ENCODE data around the gene SPAG9. TPM values are rescaled to one million over a fixed set of nuclear protein-coding genes. Genes with fewer than 3 reads are reported as not detected.

SPAG9 gene
- total RNA-seq, 3 donors from 2014 or later = 112 to 178 (median 128) TPM

- intact Hi-C loops (cut with DNase I; ENCODE audit: low total_unique reads) = no loop called here
- TF ChIP-seq POLR2A (IDR thresholded peaks at IDR 0.05) (no peak), POLR2AphosphoS5 (IDR thresholded peaks at IDR 0.05) (peak in 1 of 3 donors; percentile 50)
- peaks cover 13 to 53% of the 10 kb centered on the region in 2 donors for H3K4me1 ChIP-seq
Measured at GRCh38 chr17:50918071-50918932, 202.4 kb downstream of the SPAG9 start.

GRCh38 chr17:50917418-50917743 lies 203.3 kb downstream of the SPAG9 start:
- intact Hi-C loops (cut with DNase I; ENCODE audit: low total_unique reads) = no loop called here
- Histone ChIP-seq H3K36me3 (no peaks in the 10 kb centered on the region), H3K27me3 (no peaks in the 10 kb centered on the region), H3K27ac (peak overlapping the region; percentile 95 to 97), H3K4me1 (peaks cover 11 to 53% of the 10 kb centered on the region in 2 donors), H3K4me3 (no peak overlapping the region), H3K9me3 (no peaks in the 10 kb centered on the region)
- TF ChIP-seq POLR2A (IDR thresholded peaks at IDR 0.05) = no peak
- no peak for TF ChIP-seq CTCF (IDR thresholded peaks at IDR 0.05)
- no peak for TF ChIP-seq POLR2AphosphoS5 (IDR thresholded peaks at IDR 0.05)
- DNase-seq (ENCODE audit: low spot score in 2 of 2) = no peak

More at GRCh38 chr17:50918071-50918932, 202.4 kb downstream of the SPAG9 start:
- H3K4me3 ChIP-seq = no peak overlapping the region
- DNase-seq (ENCODE audit: low spot score in 2 of 2) = peak; percentile 76 to 83
- peak overlapping the region; percentile 95 to 97 for H3K27ac ChIP-seq
- no peaks in the 10 kb centered on the region for H3K36me3 ChIP-seq
- H3K27me3 ChIP-seq = no peaks in the 10 kb centered on the region
- H3K9me3 ChIP-seq = no peaks in the 10 kb centered on the region

DNA sequence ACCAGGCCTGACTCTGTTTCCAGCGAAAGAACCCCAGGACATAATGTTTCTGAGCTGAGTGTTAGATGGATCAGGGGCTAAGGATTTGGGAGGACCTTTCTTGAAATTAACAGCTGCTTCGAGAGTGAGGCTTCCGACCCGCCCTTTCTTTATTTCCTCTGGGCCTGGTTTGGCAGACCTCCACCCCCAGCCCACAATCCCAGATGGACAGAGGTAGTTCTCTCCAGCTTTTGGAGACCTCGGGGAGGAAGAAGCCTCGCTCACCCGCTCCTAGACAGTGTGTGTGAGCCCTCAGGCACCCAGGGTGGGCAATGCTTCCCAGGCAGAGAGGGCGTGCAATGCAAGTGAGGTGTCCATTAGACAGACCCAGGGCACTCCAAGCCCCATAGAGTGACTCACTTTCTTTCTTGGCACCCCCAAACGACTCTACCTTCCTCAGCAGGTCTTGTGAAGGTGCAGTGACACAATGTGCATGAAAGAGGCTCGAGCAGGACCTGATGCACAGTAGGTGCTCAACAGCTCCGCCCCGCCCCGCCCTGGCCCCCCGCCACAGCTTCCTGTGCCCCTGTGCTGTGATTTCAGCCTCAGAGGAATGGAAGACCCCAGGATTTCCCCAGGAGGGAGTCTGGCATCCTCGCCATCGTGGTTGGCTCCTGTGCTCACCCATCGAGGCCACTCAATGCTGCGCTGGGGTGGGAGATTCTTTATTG lies 203.8 kb downstream of the SPAG9 start:
- peaks cover 11 to 53% of the 10 kb centered on the region in 2 donors for H3K4me1 ChIP-seq
- H3K4me3 ChIP-seq = no peak overlapping the region
- no peaks in the 10 kb centered on the region for H3K36me3 ChIP-seq
- H3K9me3 ChIP-seq = no peaks in the 10 kb centered on the region
- peak overlapping the region; percentile 95 to 97 for H3K27ac ChIP-seq
- no peaks in the 10 kb centered on the region for H3K27me3 ChIP-seq
- intact Hi-C loops (cut with DNase I; ENCODE audit: low total_unique reads) = no loop called here
- DNase-seq (ENCODE audit: low spot score in 2 of 2) = no peak
- TF ChIP-seq POLR2A (IDR thresholded peaks at IDR 0.05) = no peak
- no peak for TF ChIP-seq POLR2AphosphoS5 (IDR thresholded peaks at IDR 0.05)
- TF ChIP-seq CTCF (IDR thresholded peaks at IDR 0.05) = no peak

GRCh38 chr17:50916026-50916707 lies 204.5 kb downstream of the SPAG9 start:
- no peaks in the 10 kb centered on the region for H3K9me3 ChIP-seq
- peak overlapping the region; percentile 95 to 97 for H3K27ac ChIP-seq
- no peak overlapping the region for H3K4me3 ChIP-seq
- H3K4me1 ChIP-seq = peaks cover 11 to 52% of the 10 kb centered on the region in 2 donors
- H3K27me3 ChIP-seq = no peaks in the 10 kb centered on the region
- DNase-seq (ENCODE audit: low spot score in 2 of 2) = no peak
- intact Hi-C loops (cut with DNase I; ENCODE audit: low total_unique reads) = no loop called here
- H3K36me3 ChIP-seq = no peaks in the 10 kb centered on the region
- no peak for TF ChIP-seq POLR2AphosphoS5 (IDR thresholded peaks at IDR 0.05)
- no peak for TF ChIP-seq CTCF (IDR thresholded peaks at IDR 0.05)
- TF ChIP-seq POLR2A (IDR thresholded peaks at IDR 0.05) = no peak

DNA sequence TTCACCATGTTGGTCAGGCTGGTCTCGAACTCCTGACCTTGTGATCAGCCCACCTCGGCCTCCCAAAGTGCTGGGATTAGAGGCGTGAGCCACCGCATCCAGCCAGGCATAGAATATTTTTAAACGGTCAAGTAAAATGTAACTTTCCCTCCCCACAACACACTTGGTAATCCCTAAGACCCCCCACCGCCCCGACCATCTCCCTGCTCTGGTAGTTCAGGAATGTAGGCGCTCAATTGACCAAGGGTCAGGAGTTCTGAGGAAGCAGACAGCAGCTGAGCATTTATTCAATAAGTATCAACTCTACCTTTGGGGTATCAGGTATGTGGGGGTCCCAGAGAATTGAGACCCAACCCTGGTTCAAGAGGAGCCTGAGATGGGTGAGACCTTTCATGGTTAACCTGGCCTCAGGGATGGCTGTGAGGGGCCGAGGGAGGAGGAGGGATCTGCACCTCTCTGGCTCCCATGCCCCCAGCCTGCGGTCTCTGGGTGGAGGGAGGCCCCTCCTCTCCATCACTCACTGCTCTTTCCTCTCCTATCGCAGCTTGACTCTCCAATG lies 206.1 kb downstream of the SPAG9 start:
- Histone ChIP-seq H3K4me1 (peaks cover 18 to 47% of the 10 kb centered on the region in 2 donors), H3K27me3 (no peaks in the 10 kb centered on the region), H3K4me3 (no peak overlapping the region), H3K9me3 (no peaks in the 10 kb centered on the region), H3K27ac (peak overlapping the region; percentile 89 to 95), H3K36me3 (no peaks in the 10 kb centered on the region)
- intact Hi-C loops (cut with DNase I; ENCODE audit: low total_unique reads) = no loop called here
- no peak for DNase-seq (ENCODE audit: low spot score in 2 of 2)
- TF ChIP-seq POLR2A (IDR thresholded peaks at IDR 0.05) (no peak), CTCF (IDR thresholded peaks at IDR 0.05) (no peak), POLR2AphosphoS5 (IDR thresholded peaks at IDR 0.05) (no peak)

All from breast epithelium (tissue), 4 donors.